Measurements from ENCODE around the gene ITGA1. TPM values are rescaled to one million over a fixed set of nuclear protein-coding genes. Genes with fewer than 3 reads are reported as not detected.

The ITGA1 gene
- total RNA-seq, 1 donor from 2014 or later = 61.1 TPM

- no peak for DNase-seq (ENCODE audit: low read depth in 2 of 2)
These were observed 206.6 kb downstream of the ITGA1 start for GRCh38 chr5:52994266-52994665.

GRCh38 chr5:52995095-52995494, 207.4 kb downstream of the ITGA1 start:
- no peak for DNase-seq (ENCODE audit: low read depth in 2 of 2)

- DNase-seq (ENCODE audit: low read depth in 2 of 2) = no peak
These were observed 208.2 kb downstream of the ITGA1 start for GRCh38 chr5:52995914-52996313.

- no peak for DNase-seq (ENCODE audit: low read depth in 2 of 2)
These were observed 209.3 kb downstream of the ITGA1 start for GRCh38 chr5:52996979-52997378.

GRCh38 chr5:52997424-52997823, 209.7 kb downstream of the ITGA1 start:
- peak; percentile 66 to 68 for DNase-seq (ENCODE audit: low read depth in 2 of 2)

- no peak for DNase-seq (ENCODE audit: low read depth in 2 of 2)
These were observed 211.0 kb downstream of the ITGA1 start for GRCh38 chr5:52998552-52999313.

GRCh38 chr5:52999344-52999949, 211.7 kb downstream of the ITGA1 start:
- no peak for DNase-seq (ENCODE audit: low read depth in 2 of 2)

- no peak for DNase-seq (ENCODE audit: low read depth in 2 of 2)
These were observed 213.8 kb downstream of the ITGA1 start for GRCh38 chr5:53001541-53001940.

GRCh38 chr5:53002491-53002890, 214.8 kb downstream of the ITGA1 start:
- peak in 1 of 2 donors; percentile 61 for DNase-seq (ENCODE audit: low read depth in 2 of 2)

- no peak for DNase-seq (ENCODE audit: low read depth in 2 of 2)
These were observed 215.4 kb downstream of the ITGA1 start for GRCh38 chr5:53003144-53003543.

GRCh38 chr5:53006911-53007890, 219.5 kb downstream of the ITGA1 start:
- DNase-seq (ENCODE audit: low read depth in 2 of 2) = no peak

GRCh38 chr5:53008751-53009150, 221.0 kb downstream of the ITGA1 start:
- peak in 1 of 2 donors; percentile 55 for DNase-seq (ENCODE audit: low read depth in 2 of 2)

Other genes starting within 250 kb of the ITGA1 start
- gene PELO, start within 50 bp of the ITGA1 start, total RNA-seq = 23.0 and 26.6 TPM in 2 replicates
- 38.4 and 63.5 TPM in 2 replicates for gene ITGA2, start 201.4 kb downstream of the ITGA1 start, total RNA-seq

All from dermis microvascular lymphatic vessel endothelial cell (primary cell).